Measurements from ENCODE around the gene TP63. TPM values are rescaled to one million over a fixed set of nuclear protein-coding genes. Genes with fewer than 3 reads are reported as not detected.
"Not testable (repeated sequence)": the region's sequence is repeated elsewhere in the genome, so short reads cannot be mapped to it uniquely, and the experiment has no call there.

The TP63 gene
- total RNA-seq, 1 experiment from 2014 or later: not detected

DNA sequence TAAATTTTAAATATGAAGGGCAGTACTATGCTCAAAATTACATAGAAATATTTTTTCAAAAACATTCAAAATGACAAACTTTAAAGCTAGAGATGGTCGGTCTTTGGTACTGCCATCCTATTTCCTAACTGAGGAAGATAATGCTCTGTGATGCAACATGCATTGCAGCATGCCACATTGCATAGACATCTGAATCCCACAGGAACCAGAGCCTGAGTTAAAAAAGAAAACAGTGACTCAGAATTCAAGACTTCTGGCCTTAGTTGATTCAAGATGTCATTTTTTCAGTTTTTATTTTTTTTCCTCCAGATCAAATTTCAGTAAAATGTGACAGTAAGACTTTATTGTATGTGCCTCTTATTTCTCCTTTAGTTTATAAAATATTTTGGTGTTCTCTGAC, 33.1 kb downstream of the TP63 start:
- no peaks in the 10 kb centered on the region for H3K79me2 ChIP-seq (ENCODE audit: insufficient read depth, low read length)
- no peaks in the 10 kb centered on the region for H3K4me1 ChIP-seq (ENCODE audit: insufficient read depth, low read length)
- H3K56ac ChIP-seq (ENCODE audit: insufficient read length, low read depth, low read length): no peak overlapping the region
- H2BK15ac ChIP-seq (ENCODE audit: low read depth, low read length): no peak overlapping the region
- H2BK12ac ChIP-seq (ENCODE audit: insufficient read length, low read depth, low read length): no peak overlapping the region
- Mint-ChIP-seq H3K27ac (no peak overlapping the region), H3K36me3 (ENCODE audit: insufficient read depth in 1 of 3, low read depth in 3 of 3) (no peaks in the 10 kb centered on the region), H3K9me3 (no peaks in the 10 kb centered on the region), H3K4me3 (no peak overlapping the region), H3K4me1 (peaks cover 0 to 6% of the 10 kb centered on the region in 2 experiments; a peak in 2 of 4 replicates), H3K27me3 (ENCODE audit: low read depth) (no peaks in the 10 kb centered on the region)
- H2AFZ ChIP-seq (ENCODE audit: low read length): no peak overlapping the region
- no peak overlapping the region for H3K4me2 ChIP-seq (ENCODE audit: insufficient read depth, insufficient read length, low read length)
- H4K20me1 ChIP-seq (ENCODE audit: control insufficient read depth, insufficient read depth, insufficient read length): no peaks in the 10 kb centered on the region
- H3K9me3 ChIP-seq (ENCODE audit: control insufficient read depth, low read depth, low read length): no peaks in the 10 kb centered on the region
- H3K79me1 ChIP-seq (ENCODE audit: insufficient read depth, low read depth, low read length, poor library complexity, severe bottlenecking): no peaks in the 10 kb centered on the region
- no peak overlapping the region for H3T11ph ChIP-seq (ENCODE audit: low read length)
- H4K8ac ChIP-seq (replicated peaks; ENCODE audit: insufficient read length, low read depth, low read length): no peak overlapping the region
- no peaks in the 10 kb centered on the region for H3K23me2 ChIP-seq (ENCODE audit: insufficient read length, low read depth, low read length, poor library complexity, severe bottlenecking)
- no peak overlapping the region for H3K23ac ChIP-seq (ENCODE audit: insufficient read length, low read depth, low read length)
- no peak overlapping the region for H2BK20ac ChIP-seq (ENCODE audit: low read depth, low read length, poor library complexity, severe bottlenecking)
- H3K18ac ChIP-seq (ENCODE audit: insufficient read length, low read depth, low read length): no peak overlapping the region
- H3K9ac ChIP-seq (ENCODE audit: extremely low read depth, insufficient read length, low read length): no peak overlapping the region
- H4K91ac ChIP-seq (ENCODE audit: insufficient read length, low read depth, low read length): no peak overlapping the region
- H3K4ac ChIP-seq (ENCODE audit: low read depth, low read length): no peak overlapping the region
- H2BK120ac ChIP-seq (ENCODE audit: low read depth, low read length, poor library complexity, severe bottlenecking): no peak overlapping the region
- DNase-seq: no peak
- no peak overlapping the region for H4K5ac ChIP-seq (ENCODE audit: insufficient read length, low read depth, low read length)
- TF ChIP-seq, protein P1, sequence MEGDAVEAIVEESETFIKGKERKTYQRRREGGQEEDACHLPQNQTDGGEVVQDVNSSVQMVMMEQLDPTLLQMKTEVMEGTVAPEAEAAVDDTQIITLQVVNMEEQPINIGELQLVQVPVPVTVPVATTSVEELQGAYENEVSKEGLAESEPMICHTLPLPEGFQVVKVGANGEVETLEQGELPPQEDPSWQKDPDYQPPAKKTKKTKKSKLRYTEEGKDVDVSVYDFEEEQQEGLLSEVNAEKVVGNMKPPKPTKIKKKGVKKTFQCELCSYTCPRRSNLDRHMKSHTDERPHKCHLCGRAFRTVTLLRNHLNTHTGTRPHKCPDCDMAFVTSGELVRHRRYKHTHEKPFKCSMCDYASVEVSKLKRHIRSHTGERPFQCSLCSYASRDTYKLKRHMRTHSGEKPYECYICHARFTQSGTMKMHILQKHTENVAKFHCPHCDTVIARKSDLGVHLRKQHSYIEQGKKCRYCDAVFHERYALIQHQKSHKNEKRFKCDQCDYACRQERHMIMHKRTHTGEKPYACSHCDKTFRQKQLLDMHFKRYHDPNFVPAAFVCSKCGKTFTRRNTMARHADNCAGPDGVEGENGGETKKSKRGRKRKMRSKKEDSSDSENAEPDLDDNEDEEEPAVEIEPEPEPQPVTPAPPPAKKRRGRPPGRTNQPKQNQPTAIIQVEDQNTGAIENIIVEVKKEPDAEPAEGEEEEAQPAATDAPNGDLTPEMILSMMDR (conservative IDR thresholded peaks at IDR 0.05): no peak
- H3K27me3 ChIP-seq (ENCODE audit: insufficient read depth, low read length): no peaks in the 10 kb centered on the region
- H2AK5ac ChIP-seq (ENCODE audit: insufficient read length, low read length): no peak overlapping the region
- H3K14ac ChIP-seq (ENCODE audit: insufficient read depth, low read length): no peak overlapping the region
- no peak overlapping the region for H2BK5ac ChIP-seq (ENCODE audit: insufficient read length, low read length)
- H3K27ac ChIP-seq (ENCODE audit: insufficient read length, low read depth, low read length): no peak overlapping the region
- WGBS (ENCODE audit: extremely low coverage, insufficient read length, low lambda C conversion rate): no CpG with 5 or more reads among the region's 1 CpG

- H3K18ac ChIP-seq (ENCODE audit: insufficient read length, low read depth, low read length); H3K9me3 ChIP-seq (ENCODE audit: control insufficient read depth, low read depth, low read length); H2BK20ac ChIP-seq (ENCODE audit: low read depth, low read length, poor library complexity, severe bottlenecking); H3K4ac ChIP-seq (ENCODE audit: low read depth, low read length); H3K23ac ChIP-seq (ENCODE audit: insufficient read length, low read depth, low read length); H2BK15ac ChIP-seq (ENCODE audit: low read depth, low read length); H3K4me1 Mint-ChIP-seq; H3K79me2 ChIP-seq (ENCODE audit: insufficient read depth, low read length); H3K4me2 ChIP-seq (ENCODE audit: insufficient read depth, insufficient read length, low read length); H3K4me1 ChIP-seq (ENCODE audit: insufficient read depth, low read length); H2AK5ac ChIP-seq (ENCODE audit: insufficient read length, low read length); H3K9ac ChIP-seq (ENCODE audit: extremely low read depth, insufficient read length, low read length); H4K5ac ChIP-seq (ENCODE audit: insufficient read length, low read depth, low read length); H2BK12ac ChIP-seq (ENCODE audit: insufficient read length, low read depth, low read length); H2BK5ac ChIP-seq (ENCODE audit: insufficient read length, low read length); H3K27me3 Mint-ChIP-seq (ENCODE audit: low read depth); H4K20me1 ChIP-seq (ENCODE audit: control insufficient read depth, insufficient read depth, insufficient read length); H4K8ac ChIP-seq (replicated peaks; ENCODE audit: insufficient read length, low read depth, low read length); H4K91ac ChIP-seq (ENCODE audit: insufficient read length, low read depth, low read length); H3K9me3 Mint-ChIP-seq; H3K27ac Mint-ChIP-seq; H2BK120ac ChIP-seq (ENCODE audit: low read depth, low read length, poor library complexity, severe bottlenecking); H3K4me3 Mint-ChIP-seq; DNase-seq; H3K79me1 ChIP-seq (ENCODE audit: insufficient read depth, low read depth, low read length, poor library complexity, severe bottlenecking); H3K14ac ChIP-seq (ENCODE audit: insufficient read depth, low read length); H3K27me3 ChIP-seq (ENCODE audit: insufficient read depth, low read length); H2AFZ ChIP-seq (ENCODE audit: low read length); H3T11ph ChIP-seq (ENCODE audit: low read length); H3K56ac ChIP-seq (ENCODE audit: insufficient read length, low read depth, low read length); H3K23me2 ChIP-seq (ENCODE audit: insufficient read length, low read depth, low read length, poor library complexity, severe bottlenecking); H3K36me3 Mint-ChIP-seq (ENCODE audit: insufficient read depth in 1 of 3, low read depth in 3 of 3); H3K27ac ChIP-seq (ENCODE audit: insufficient read length, low read depth, low read length): not testable (repeated sequence)
- WGBS (ENCODE audit: extremely low coverage, insufficient read length, low lambda C conversion rate): no CpG with 5 or more reads among the region's 3 CpGs
These were observed 41.2 kb downstream of the TP63 start for GRCh38 chr3:189672346-189672745.

All from H9 (cell line).